Measurements from ENCODE around the gene ALDH16A1. TPM values are rescaled to one million over a fixed set of nuclear protein-coding genes. Genes with fewer than 3 reads are reported as not detected.

The ALDH16A1 gene
- total and polyA plus RNA-seq, 10 of the 15 experiments (the other 5 are each of a cell fraction or from before 2014, with no cell fraction given) = 1.7 to 49.3 (median 18.1) TPM

GRCh38 chr19:49487277-49488045 is 34.4 kb downstream of the ALDH16A1 start, which contains the start of gene RPL13A (continued):
- TF ChIP-seq YBX1 (IDR thresholded peaks at IDR 0.05) (no peak), POLR2A (IDR thresholded peaks at IDR 0.05; ENCODE audit: low read depth, low read length) (peak; percentile 100), SPI1 (IDR thresholded peaks at IDR 0.05; ENCODE audit: borderline replicate concordance, insufficient read depth, low read depth, low read length) (no peak), MTA2 (IDR thresholded peaks at IDR 0.05; ENCODE audit: low read depth) (no peak), NBN (IDR thresholded peaks at IDR 0.05) (peak; percentile 57; the same call in 1 of the 2 replicates), CBX5 (IDR thresholded peaks at IDR 0.05; ENCODE audit: low read depth) (no peak), RCOR1 (conservative IDR thresholded peaks at IDR 0.05; ENCODE audit: low read depth, low read length) (peak; percentile 87; the same call in 1 of the 2 replicates)

GRCh38 chr19:49488046-49488862 is 35.2 kb downstream of the ALDH16A1 start:
- H3K4me3 ChIP-seq = peak overlapping the region; percentile 97
- H2AFZ ChIP-seq (ENCODE audit: control insufficient read depth, low read depth, low read length) = no peak overlapping the region
- no peaks in the 10 kb centered on the region; the same call in 2 of the 3 replicates for H3K9me3 ChIP-seq (replicated peaks; ENCODE audit: control insufficient read depth, insufficient read depth, low read length)
- RAD21 ChIA-PET (ENCODE audit: unreplicated experiment) = interaction anchor here (0.7 to 1.6 kb wide), 4 partner anchors 15 to 59 kb away, joined by 3 to 6 read pairs (median 4); partner anchors contain the start of gene FLT3LG
- H3K27me3 ChIP-seq (replicated peaks in 1 of 2; ENCODE audit: control insufficient read depth in 2 of 2, insufficient read depth in 2 of 2, low read length in 1 of 2) = no peaks in the 10 kb centered on the region
- CTCF ChIA-PET = interaction anchor here (0.6 to 1.6 kb wide), 9 partner anchors 15 to 154 kb away, joined by 3 to 6 read pairs (median 4); partner anchors contain the start of genes ALDH16A1 and FLT3LG
- H3K27ac ChIP-seq (ENCODE audit: control insufficient read depth, insufficient read depth) = peak overlapping the region; percentile 83
- no peak for FAIRE-seq
- no peak for ATAC-seq
- no TSS peak for BruUV-seq (replicated peaks)
- in situ Hi-C loops (cut with MboI) = no loop called here
- peak overlapping the region; percentile 91 for H3K4me2 ChIP-seq (ENCODE audit: control insufficient read depth, insufficient read depth)
- H3K9ac ChIP-seq (ENCODE audit: control insufficient read depth, insufficient read depth, low read length) = peak overlapping the region; percentile 95
- peaks cover 26 to 39% of the 10 kb centered on the region in 2 experiments for H3K36me3 ChIP-seq (ENCODE audit: control insufficient read depth in 2 of 2, insufficient read depth in 2 of 2, low read length in 1 of 2)
- SMC1A ChIA-PET (ENCODE audit: uncharacterized antibody, unreplicated experiment) = interaction anchor here (0.6 to 1.0 kb wide), 3 partner anchors 9 to 484 kb away, joined by 3 to 4 read pairs (median 4); no protein-coding TSS in a partner anchor
- no peak for DNase-seq (ENCODE audit: low read depth, low spot score)
- POLR2A ChIA-PET = interaction anchor here (0.6 to 2.7 kb wide), 10 partner anchors 8 to 597 kb away, joined by 3 to 11 read pairs (median 4); partner anchors contain the start of genes ALDH16A1, GYS1, PIH1D1 and RPS11
- peaks cover 41% of the 10 kb centered on the region for H3K79me2 ChIP-seq (ENCODE audit: control insufficient read depth, insufficient read depth, low read length)
- peaks cover 16% of the 10 kb centered on the region for H3K4me1 ChIP-seq (ENCODE audit: control insufficient read depth, insufficient read depth, low read length)
- peaks cover 13% of the 10 kb centered on the region for H4K20me1 ChIP-seq (ENCODE audit: control insufficient read depth, insufficient read depth)
- intact Hi-C loops (cut with micrococcal nuclease; ENCODE audit: unreplicated experiment) = loop anchor here (5.0 kb wide), 1 partner anchor 384 kb away; no protein-coding TSS in a partner anchor
- under 1% methylated on average over 26 of the region's 26 CpGs for WGBS (ENCODE audit: insufficient coverage, insufficient replicate concordance, low lambda C conversion rate, missing lambda C conversion rate)
- TF ChIP-seq ZSCAN29 (IDR thresholded peaks at IDR 0.05) (no peak), POLR2AphosphoS5 (IDR thresholded peaks at IDR 0.05; ENCODE audit: low read length) (peak; percentile 16; the same call in 1 of the 2 replicates), IRF3 (IDR thresholded peaks at IDR 0.05) (no peak), KDM1A (IDR thresholded peaks at IDR 0.05; ENCODE audit: borderline replicate concordance) (no peak), POLR2A (IDR thresholded peaks at IDR 0.05; ENCODE audit: low read depth, low read length) (peak; percentile 33), ZBED1 (IDR thresholded peaks at IDR 0.05; ENCODE audit: borderline replicate concordance) (peak; percentile 14; the same call in 1 of the 2 replicates), CHD4 (IDR thresholded peaks at IDR 0.05) (no peak), ZNF207 (IDR thresholded peaks at IDR 0.05; ENCODE audit: borderline replicate concordance) (no peak), WRNIP1 (IDR thresholded peaks at IDR 0.05; ENCODE audit: borderline replicate concordance, low read depth, low read length) (no peak), NR2C2 (IDR thresholded peaks at IDR 0.05; ENCODE audit: borderline replicate concordance, control insufficient read depth, insufficient read length, low read depth) (no peak), ASH2L (IDR thresholded peaks at IDR 0.05; ENCODE audit: borderline replicate concordance, low read depth) (no peak), MYC (IDR thresholded peaks at IDR 0.05; ENCODE audit: insufficient read depth, insufficient read length, insufficient replicate concordance, low read length, severe bottlenecking) (no peak)

Data from GM12878 (cell line).